DMS53 treated with DMSO at 0.1 percent for 48 hours (cell line): ENCODE data around the gene TTC1.
A peak's percentile ranks its signal among the peaks of the same experiment; 100 is the strongest.
"Not testable (repeated sequence)": the region's sequence is repeated elsewhere in the genome, so short reads cannot be mapped to it uniquely, and the experiment has no call there.

Source experiments
- DNase-seq: peaks from one replicate; lab custom pipeline; 2025; ENCODE audit not compliant: unreplicated experiment; lab: John Stamatoyannopoulos, UW

Gene TTC1

GRCh38 chr5:160039810-160040470, 31.0 kb downstream of the TTC1 start:
- DNase-seq = peak; percentile 39

DNA sequence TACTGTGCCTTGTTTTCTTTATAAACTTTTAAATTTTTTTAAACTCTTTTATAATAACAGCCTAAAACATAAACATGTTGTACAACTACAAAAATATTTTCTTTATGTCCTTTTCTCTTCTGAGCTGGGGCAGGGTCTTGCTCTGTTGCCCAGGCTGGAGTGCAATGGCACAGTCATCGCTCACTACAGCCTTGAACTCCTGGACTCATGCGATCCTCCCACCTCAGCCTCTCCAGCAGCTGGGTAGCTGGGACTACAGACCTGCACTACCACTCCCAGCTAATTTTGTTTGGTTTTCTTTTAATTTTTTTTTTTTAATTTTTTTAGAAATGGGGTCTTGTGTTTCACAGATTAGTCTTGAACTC, 31.5 kb downstream of the TTC1 start:
- no peak for DNase-seq

- DNase-seq = no peak
Observed at GRCh38 chr5:160042671-160043070, 33.7 kb downstream of the TTC1 start.

- DNase-seq = no peak
Observed at GRCh38 chr5:160044391-160044804, 35.5 kb downstream of the TTC1 start.

GRCh38 chr5:160044967-160045366, 36.0 kb downstream of the TTC1 start:
- DNase-seq = no peak

- no peak for DNase-seq
Observed at GRCh38 chr5:160047423-160047822, 38.5 kb downstream of the TTC1 start.

GRCh38 chr5:160048131-160048530, 39.2 kb downstream of the TTC1 start:
- DNase-seq = no peak

GRCh38 chr5:160049099-160049498, 40.2 kb downstream of the TTC1 start:
- DNase-seq = no peak

DNA sequence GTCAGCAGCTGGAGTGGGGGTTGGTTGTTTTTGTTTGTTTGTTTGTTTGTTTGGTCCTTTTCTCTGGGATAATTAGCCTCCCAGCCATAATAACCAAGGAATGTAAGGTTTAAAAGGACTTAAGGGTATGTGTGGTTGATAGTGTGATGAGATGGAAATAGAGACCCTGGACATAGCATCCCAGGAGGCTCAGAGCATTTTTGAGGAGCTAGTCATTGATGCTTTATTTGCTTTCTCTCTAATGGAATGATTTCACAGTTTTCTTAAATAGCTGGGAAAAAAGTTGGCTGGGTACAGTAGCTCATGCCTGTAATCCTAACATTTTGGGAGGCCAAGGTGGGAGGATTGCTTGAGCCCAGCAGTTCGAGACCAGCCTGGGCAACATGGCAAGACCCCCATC, 45.1 kb downstream of the TTC1 start:
- DNase-seq = no peak

DNA sequence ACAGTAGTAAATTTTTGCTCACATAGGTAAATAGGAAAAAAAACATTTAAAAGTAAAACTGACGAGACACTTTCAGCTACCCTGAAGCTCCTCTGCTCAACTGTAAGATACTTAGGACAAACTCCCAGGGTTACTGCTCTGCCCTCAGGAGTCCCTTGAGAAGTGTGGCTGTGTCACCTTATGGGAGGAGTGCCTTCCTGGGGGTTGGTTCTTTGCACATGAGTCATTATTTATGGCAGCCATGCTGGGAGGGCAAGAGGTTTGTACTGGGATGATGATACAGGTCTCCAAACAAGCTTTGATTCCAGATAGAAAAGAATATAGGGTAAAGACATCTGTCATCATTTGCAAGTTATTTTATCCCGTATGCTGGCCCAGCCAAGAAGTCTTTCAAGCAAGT, 45.9 kb downstream of the TTC1 start:
- DNase-seq = no peak

DNA sequence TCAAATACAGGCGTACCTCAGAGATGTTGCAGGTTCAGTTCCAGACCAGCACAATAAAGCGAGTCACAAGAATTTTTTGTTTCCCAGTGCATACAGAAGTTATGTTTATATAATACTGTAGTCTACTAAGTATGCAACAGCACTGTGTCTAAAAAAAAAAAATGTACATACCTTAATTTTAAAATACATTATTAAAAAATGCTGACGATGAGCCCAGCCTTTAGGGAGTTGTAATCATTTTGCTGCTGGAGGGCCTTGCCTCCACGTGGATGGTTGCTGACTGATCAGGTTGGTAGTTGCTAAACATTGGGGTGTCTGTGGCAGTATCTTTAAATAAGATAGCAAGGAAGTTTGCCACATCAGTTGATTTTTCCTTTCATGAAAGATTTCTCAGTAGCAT, 48.3 kb downstream of the TTC1 start:
- DNase-seq = no peak

DNA sequence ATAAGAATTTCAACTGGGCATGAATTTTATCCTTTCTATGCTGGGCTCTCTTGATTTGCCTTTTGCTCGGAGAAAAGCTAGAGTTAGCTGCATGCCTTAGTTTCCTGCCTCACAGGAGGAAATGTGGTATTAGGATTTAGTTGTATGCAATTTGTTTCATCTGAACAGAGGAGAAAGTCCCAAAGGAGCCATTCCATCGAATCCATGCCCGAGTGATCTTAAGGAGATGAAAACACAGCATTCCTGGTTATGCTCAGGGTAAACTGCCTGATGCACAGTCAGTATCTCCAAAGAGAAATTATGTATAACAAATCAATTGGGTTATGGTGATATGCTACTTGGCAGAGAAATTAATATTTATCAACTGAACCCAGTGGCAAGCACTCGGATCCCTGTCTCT, 51.1 kb downstream of the TTC1 start:
- DNase-seq = no peak

GRCh38 chr5:160061770-160062169, 52.8 kb downstream of the TTC1 start:
- DNase-seq = no peak

- no peak for DNase-seq
Observed at GRCh38 chr5:160064417-160064810, 55.5 kb downstream of the TTC1 start.

DNA sequence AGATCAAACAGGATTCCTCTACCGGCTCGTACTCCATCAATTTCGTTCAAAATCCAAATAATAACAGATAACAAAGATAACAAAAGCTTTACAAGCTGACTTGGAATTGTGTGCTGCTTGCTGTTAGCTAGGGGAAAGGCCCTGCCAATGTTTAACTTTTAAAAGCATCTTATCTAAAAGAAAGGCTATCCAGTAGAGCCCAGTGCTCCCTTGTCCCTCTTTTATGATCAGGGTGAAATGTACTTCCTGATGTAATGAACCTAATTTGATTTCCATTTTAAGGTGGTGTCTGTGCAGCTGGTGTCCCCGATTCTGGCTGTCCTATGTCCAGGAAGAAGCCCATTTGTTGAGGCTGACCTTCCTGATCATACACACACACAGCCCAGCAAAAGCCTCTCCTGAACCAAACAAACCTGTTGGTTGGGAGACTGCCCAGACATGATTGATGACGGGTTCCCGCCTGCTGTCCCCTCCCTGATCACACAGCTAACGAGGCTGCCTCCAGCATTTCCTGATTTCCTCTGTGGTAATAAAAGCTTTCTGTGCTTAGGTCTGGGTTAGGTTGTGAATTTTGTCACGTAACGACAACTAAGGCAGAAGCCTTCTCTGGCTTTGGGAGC, 56.2 kb downstream of the TTC1 start:
- DNase-seq = no peak

DNA sequence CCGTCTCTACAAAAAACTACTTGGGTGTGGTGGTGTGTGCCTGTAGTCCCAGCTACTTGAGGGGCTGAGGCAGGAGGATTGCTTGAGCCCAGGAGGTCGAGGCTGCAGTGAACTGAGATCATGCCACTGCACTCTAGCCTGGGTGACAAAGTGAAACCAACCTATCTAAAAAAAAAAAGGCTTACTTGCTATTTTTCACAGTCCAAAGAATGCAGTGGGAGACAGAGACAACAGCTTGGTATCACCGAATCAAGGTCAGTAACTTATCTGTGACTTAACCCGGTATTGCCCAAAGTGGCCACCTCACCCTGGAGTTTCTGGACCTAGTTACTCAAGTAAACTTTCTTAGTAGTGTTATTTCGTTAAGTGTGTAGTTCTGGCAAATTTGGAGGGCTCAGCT, 60.2 kb downstream of the TTC1 start:
- not testable (repeated sequence) for DNase-seq

- DNase-seq = no peak
Observed at GRCh38 chr5:160071516-160071915, 62.6 kb downstream of the TTC1 start.

DNA sequence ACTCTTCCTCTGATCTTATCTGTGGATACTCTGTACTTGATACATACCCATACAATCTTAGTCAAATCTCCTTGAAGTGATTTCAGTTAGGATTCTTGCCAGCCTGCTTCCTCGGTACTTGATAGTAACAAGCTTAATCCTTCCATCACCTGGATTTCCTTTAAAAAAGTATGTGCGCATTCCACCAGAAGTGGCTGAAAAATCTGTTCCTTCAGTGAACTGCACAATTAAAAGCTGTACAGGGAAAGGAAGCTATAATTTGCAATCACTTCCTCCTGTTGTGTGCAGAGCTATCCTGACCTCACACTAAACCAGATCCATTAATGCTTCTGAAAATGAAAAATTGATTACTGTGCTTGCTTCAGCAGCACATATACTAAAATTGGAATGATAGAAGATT, 63.0 kb downstream of the TTC1 start:
- no peak for DNase-seq

DNA sequence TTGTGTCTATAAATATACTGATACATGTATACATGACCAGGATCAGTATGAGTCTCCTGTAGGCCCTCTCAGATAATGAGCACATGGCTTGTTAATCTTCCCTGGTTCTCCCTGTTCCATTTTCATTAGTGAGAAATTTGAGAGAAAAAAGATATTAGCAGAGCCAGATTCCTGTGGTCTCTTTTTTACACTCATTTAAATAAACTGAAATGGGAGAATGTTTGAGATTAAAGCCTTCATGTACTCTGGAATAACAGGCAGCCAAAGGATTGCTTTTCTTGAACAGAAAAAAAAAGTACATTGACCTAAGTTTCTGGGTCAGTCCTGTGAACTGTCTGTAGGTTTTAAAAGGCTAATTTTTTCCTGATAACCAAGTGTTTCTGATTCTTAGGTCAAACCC, 66.1 kb downstream of the TTC1 start:
- no peak for DNase-seq

DNA sequence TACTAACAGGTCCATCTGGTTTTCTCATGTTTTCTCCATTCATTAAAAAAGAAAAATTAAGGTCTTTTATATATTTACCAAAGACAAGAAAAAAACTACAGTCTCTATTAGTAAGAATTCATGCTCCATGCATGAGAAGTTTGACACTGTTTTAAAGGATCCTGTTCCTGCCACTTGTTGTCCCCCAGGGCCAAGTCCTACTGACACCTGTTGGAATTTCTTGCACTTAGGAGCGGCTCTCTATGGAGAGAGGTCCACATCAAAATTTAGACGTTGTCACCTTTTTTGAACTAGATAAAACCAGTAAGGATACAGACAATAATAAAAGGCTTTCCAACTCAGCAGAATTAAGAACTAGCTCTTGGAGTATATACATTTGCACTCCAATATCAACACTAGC, 68.1 kb downstream of the TTC1 start:
- no peak for DNase-seq

DNA sequence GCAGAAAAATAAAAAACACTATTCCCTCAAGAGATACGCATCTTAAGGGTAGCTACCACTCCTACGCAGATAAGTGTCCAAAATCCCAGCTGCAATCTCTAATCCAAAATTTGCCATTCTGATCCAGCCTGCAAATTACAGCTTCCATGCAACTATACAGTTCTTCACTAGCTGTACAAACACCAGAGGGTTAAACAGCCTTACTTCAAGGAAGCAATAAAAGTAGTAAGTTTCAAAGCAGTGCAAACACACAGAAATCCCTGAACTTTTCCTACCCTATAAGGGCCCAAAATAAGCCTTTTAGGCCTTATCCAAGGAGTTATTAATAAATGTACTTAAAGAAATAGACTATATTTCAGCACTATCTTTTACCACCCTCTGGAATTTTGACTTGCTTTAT, 70.8 kb downstream of the TTC1 start:
- no peak for DNase-seq

DNA sequence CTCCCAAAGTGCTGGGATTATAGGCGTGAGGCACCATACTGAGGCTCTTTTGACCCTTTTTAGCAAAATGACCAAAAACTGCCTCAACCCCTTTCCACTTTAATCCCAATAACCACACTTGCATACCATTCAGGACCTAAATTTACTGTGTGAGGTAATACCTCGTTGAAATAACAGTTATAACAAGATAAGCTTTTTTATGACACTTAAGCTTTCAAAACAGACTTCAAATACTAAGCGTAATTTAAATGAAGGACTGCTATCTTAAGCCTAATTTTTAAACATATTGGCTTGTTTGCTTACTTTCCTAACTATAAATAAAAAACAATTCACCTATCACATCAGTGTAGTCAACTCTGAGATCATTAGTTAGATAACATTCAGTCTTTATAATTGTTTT, 72.6 kb downstream of the TTC1 start:
- DNase-seq = no peak
